HG03095 (cell line): Measurements from ENCODE around the gene DPCD.
"Not testable (repeated sequence)": the region's sequence is repeated elsewhere in the genome, so short reads cannot be mapped to it uniquely, and the experiment has no call there.

Source experiments
- ATAC-seq: cut with Tn5 transposase; IDR thresholded peaks from one replicate; pipeline ENCODE4 v1.9.1; 2021; ENCODE audit warnings: moderate library complexity; ENCODE audit not compliant: unreplicated experiment

DPCD gene

DNA sequence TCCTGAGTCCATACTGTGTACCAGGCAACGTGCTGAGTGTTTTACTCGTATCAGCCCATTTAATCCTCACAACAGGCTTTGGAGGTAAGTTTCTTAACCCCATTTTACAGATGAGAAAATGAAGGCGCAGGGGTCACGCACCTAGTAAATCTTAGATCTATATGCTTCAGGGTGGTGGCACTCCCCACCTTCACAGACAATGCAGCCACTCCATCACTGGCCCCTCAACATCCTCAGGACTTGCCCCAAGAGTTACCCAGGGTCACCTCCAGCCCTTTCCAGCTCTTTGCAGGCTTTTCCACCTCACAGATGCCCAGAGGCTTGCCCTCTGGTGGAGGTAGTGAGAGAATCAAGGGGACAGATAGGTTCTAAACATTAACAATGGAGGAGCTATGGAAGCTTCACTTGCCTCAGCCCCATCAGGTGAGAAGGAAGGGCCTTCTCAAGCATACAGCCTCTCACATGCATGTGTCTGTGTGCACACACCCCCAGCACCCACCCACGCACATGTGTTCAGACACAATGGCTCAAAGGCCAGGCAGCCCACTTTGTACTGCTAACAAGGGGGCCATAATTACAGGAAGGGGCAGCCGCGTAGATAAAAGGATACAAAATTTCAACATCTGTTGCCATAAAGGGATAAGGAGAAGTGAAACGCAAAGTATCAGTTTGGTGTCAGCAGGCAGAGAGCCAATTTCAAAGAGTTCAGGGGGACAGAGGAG is 29.1 kb downstream of the DPCD start:
- ATAC-seq = no peak

DNA sequence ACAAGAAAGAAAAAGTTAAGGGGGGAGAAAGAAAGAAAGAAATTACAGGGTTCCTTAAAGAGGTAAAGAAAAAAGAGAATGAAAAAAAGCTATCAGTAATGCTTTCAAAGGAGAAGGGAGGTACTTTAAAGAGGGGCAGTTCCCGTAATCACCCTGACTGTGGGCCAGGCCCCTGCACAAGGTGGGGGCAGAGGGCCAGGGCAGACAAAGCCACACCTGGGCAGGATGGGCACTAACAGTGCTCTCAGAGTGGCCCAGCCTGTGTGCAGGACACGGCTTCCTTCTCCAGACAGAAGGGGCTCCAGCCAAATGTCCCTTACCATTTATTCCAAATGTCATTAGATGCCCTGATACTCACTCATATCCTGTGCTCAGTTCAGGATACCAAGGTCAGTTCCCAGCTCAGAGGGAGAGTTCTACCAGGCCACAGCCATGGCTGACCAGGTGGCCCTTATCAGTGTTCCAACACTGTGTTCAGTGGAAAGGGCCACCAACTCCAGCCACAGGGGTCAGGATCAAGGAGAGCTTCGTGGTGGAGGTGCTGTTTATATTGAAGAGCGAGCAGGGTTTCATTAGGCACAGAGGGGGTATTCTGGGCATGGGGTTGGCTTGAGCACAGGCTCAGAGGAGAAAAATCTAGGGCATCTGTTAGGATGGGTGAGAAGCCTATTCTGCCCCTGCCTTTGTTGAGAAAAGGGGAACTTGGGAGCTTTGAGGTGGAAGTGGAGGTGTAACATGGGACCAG is 29.9 kb downstream of the DPCD start:
- ATAC-seq = no peak

DNA sequence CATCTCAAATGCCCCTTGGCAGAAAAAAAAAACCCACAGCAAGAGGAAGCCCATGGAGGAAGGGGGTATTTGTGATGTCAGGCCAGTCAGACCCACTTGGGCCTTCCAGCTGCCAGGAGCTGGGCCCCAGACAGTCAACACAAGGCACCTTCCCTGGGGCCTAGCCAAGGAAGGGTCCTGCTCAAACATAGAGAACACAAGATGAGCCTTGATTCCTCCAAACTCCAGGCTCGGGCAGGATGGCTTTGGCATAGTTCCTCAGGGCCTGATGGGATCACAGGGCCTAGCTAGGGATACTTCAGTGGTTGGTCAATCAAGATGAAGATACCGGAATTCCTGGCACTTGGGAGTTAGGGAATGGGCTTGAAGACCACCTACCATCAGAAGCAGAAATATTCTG is 30.8 kb downstream of the DPCD start:
- no peak for ATAC-seq

DNA sequence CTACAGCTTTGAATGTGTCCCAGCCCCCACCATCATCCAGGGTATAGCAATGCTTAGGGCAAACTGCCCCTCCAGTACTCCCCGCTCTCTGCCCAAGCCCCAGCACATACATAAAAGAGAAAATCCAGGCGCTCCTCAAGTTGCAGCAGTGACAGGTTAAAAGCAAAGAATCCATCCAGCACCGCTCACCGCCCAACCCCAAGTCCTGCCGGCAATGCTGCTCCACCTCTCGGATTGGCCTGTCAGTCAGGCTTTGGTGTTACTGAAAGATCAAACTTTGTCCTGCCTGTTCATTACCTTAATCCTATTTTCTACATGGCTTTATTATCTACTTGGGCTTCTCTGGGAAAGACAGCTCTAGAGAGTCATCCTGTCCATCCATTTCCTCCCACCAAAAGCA is 31.9 kb downstream of the DPCD start:
- no peak for ATAC-seq

DNA sequence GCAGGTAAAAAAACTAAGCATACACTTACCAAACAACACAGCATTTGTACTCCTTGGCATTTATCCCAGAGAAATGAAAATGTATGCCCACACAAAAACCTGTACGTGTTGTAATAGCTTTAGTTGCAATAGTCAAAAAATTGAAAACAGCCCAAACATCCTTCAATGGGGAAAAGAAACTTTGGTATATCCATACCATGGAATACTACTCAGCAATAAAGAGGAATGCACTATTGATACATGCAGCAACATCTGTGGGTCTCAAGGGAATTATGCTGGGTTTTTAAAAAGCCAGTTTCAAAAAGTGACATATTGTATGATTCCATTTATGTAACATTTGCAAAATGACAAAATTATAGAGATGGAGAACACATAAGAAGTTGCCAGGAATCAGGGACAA is 35.4 kb downstream of the DPCD start:
- no peak for ATAC-seq

DNA sequence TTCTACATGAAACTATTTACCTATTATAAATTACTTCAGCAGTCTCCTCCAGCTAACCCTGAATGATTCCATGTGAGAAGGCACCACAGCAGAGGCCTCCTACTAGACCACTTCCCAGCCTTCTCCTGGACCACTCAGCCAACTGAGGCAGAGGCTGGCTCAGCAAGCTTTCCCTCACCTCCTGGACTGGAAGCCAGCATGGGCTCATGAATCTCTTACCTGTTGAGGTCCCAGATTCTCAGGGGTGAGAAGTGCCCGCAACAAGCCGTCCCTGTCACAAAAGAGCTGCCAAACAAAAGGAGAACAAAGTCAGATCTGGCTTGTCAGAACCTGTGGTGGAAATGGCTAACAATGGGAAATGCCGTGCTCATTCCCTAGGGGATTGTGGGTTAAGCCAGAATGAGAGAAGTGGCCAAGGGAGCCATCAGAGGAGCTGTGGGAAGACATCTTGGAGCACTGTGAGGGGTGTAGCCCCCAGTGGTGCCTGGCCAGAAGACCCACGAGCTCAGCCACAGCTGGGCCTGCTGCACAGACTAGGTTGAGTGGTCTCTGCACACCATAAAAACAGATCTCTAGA is 36.5 kb downstream of the DPCD start:
- no peak for ATAC-seq

DNA sequence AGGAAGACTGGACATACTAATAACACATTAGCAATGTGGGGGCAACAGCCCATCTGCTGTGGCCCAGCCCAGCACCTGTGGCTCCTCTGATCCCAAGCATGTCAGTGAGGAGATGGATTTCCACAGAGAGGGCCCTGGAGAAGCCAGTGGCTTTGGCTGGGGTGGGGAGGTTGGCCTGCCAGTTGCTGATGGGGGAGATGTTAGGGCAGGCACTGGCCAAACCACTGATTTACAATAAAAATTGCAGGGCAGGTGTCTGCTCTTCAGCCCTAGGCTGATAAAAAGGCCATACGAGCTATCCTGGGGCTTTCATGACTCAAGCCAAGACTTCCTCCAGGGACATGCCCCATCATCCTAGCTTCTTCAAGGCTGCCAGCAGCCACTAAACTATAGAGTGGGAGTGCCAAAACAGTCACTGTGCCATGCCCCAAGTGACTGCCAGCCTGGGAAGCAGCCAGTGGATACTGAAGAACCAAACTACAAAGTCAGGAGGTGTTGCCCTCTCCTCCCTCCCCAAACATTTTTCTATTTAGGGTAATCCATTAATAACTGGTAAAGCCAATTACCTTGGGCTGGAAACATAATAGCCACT is 37.8 kb downstream of the DPCD start:
- no peak for ATAC-seq

DNA sequence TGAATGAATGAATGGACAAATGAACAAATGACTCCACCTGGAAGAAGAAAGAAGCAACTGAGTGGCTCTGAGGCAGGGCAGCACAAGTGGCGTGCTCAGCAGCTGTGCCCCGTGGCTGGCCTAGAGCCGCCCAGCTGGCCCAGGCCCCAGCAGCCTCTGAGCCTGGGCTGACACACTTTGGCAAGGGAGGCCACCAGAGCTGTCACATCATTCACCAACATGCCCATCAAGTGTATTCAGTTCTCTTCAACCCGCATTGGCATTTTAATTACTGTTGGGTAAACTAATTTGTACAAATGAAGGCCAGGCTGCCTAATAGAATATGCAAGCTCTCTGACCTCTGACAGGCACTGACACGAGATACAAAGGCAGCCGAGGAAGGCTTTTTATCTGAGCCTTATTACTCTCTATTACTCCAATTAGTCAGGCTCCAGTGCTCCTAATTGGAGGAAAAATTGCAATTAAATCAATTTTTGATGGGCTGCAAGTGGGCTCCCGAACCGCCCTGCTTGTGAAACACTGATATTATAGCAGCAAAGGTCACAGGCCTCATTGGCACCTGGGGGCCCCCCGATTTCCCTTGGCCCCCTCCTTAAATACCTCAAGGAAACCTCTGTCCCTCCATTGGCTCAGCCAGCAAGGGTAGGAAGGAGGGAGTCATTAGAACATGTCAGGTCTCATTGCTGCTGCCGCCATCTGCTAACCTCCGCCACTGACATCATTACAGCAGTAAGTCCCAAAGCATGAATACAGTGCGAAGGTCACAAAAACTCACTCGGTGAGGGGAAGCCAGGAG is 41.9 kb downstream of the DPCD start:
- no peak for ATAC-seq

DNA sequence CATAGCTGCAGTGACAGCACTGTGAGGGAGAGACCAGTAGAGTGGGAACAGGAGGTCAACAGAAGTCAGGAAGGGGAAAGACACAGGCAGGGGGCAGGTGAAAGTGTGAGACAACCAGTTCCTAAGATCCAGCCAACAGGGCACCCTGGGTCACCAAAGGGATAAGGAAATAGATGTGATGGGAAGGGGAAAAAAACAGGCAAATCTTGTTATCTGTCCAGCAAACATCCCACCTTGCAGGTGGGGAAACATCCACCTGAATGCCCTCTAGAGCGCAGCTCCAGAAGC is 42.5 kb downstream of the DPCD start:
- no peak for ATAC-seq

DNA sequence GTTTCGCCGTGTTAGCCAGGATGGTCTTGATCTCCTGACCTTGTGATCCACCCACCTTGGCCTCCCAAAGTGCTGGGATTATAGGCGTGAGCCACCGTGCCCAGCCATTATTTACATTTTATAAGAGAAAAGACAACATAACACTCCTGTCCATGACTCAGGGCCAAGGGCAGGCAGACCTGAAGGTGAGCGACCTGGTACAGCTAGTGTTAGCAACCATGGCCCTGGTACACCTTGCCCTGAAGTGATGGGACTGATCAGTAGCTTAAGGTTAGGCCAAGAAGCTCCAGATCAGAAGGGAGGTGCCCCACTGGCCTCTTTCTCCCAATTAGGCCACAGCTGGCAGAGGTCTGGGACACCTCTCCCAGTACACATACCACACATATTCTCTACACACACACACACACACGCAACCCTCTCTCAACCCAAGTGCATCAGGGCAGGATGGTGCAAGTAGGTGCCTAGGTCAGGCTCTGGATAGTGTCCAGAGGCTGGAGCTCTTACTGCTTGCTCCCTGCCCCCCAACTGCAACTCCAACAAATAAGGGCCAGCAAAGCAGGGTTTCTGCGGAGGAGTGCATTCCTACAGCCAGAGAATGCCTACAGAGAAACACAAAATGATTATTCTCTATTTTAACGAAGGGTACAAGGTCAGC is 43.8 kb downstream of the DPCD start:
- no peak for ATAC-seq

DNA sequence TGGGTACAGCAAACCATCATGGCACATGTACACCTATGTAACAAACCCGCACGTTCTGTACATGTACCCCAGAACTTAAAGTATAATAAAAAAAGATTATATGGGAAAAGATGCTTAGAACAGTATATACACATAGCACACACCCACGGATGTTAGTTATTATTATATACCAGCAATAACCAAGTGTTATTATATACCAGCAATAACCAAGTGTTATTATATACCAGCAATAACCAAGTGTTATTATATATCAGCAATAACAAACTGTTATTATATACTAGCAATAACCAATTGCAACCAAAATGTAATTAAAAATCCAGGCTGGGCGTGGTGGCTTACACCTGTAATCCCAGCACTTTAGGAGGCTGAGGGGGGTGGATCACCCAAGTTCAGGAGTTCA is 45.4 kb downstream of the DPCD start:
- ATAC-seq = not testable (repeated sequence)

DNA sequence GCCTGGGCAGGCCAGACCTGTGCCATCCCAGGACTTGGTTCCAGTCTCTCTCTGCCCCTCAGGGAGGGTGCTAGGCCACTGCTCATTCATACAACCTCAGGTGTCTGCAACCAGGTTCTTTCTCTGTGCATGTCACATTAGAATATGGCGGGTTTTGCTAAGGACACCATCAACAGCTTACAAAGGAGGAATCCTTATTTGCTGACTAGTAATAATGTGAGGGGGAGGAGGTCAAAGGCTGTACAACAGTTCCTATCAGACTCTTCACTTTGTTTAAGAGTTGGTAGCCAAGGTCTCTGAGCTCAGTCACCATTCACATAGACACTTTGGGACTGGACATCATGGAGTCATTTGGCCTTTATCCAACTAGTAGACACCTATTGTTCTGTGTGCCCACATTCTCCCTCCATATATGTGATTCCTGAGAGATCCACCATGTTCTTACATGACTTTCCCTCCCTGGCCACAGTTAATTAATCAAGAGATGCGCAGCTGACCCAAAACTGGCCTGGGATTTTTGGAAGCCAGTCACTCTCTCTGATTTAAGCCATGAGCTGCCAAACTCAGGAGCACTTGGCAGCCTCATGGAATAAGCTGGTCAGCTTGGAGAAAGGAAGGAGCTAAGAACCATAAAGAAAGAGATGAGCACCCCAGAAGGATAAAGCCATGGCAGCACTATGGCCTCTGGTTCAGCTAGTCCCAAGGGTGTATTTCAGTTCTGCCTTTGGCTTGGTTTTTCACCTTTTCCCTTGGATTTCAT is 51.2 kb downstream of the DPCD start:
- ATAC-seq = no peak

DNA sequence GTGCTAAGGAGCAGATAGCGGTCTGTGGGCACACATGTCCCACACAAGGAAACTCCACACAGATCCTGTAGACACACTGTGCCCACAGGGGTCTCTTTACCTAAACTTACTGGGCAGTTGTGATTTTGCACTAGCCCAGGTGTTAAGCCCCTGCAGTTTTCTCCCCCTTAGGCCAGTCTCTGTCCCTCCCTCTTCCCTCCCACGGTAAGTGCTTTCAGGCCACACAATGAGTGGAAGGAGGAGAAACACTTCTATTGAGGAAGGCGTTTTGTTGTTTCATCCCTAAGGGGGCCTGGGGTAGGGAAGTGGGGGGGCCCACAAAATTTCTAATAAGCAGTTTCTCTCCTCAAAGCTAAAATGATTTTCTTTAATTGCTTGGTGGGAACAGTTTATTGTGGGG is 55.4 kb downstream of the DPCD start:
- no peak for ATAC-seq

DNA sequence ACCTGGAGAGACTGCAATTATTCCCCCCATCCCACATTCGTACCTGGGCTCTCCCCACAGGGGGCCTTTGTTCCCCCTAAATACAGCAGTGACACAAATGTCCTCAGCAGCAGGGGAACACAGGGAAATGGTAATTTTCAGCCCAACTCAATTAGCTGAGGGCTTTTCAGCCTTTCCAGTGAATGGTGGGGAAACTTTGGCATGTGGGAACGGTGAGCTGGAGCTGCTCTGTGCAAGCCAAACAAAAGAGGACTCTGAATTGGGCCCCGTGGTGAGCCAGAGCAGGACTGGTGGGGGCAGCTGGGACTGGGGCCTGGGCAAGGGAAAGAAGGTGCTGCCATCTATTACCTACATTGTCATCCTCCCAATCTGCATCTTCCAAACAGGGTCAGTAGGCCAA is 55.9 kb downstream of the DPCD start:
- ATAC-seq = no peak

DNA sequence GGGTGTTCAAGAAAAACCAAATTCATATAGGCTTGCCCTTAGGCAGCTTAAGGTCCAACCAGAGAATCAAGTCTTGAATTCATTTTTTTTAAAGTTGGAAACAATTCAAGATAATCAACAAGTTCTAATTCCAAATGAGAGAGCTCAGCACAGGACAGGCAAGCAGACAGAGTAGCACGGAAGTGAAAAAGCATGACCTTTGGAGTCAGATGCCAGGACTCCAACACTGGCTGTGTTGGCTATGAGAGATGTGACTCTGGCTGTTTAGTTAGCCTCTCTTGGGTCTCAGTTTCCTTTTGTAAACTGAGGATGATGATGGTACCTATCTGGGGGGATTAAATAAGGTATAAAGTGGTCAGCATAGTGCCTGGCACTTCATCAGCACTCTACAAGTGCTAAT is 57.5 kb downstream of the DPCD start:
- ATAC-seq = no peak

DNA sequence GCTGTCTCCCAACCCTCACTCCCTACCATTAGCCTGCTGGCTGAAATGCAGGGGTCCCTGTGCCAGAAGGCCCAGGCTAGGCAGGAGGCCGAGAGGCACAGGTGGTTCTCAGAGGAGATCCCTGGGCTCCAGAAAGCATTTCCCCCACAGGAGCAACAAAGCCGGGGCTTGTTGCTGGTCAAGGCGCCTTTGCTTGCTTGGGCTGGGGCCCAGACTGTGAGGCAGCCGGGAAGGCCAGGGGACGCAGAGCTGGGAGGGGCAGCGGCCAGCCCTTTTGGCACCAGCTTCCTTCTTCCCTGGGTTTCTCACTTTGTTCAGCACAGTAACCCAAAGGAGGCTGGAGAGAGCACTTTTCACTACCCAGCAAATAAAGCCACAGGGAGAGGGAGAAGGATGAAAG is 58.2 kb downstream of the DPCD start:
- ATAC-seq = no peak

DNA sequence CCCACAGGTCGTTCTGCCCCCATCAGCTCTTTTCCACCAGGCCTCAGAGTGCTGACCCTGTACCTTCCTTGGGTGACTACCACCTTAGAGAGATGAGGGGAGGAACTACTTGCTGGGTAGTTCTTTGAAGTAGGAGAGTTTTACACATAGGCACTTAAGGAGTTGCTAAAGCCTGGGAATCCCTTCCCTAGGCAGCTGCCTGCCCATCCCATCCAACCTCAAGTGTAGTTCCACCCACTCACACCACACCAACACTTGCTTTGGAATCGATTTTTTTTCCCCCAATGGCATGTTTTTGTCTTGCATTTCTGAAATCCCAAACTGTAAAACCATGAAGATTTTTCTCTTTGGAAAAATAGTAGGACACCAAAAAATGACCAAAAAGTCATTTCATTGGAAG is 59.1 kb downstream of the DPCD start:
- ATAC-seq = no peak

DNA sequence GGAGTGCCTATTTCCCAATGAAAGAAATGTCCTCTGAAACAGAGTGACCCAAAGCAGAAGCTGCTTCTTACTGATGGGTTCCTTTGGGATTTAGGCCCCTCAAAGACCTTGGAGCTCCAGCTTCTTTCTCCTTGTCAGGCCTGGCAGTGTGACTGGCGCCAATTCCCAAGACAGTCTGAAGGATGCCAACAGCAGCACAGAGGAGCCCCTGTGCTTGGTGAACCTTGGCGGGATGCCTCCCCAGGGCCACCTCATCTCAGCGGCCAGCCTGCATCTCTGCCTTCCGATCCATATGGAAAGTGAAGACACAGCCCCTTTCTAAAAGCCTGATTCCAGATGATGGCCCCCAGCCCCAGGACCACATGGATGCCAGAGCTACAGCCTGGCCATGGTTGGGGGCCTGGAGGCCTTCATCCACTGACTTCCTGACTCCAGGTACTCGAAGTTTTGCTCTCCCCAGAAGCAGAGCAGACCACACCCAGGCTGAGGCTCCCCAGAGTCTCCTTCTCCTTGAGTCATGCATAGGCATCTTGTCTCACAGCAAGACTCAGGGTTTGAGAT is 61.5 kb downstream of the DPCD start:
- no peak for ATAC-seq

DNA sequence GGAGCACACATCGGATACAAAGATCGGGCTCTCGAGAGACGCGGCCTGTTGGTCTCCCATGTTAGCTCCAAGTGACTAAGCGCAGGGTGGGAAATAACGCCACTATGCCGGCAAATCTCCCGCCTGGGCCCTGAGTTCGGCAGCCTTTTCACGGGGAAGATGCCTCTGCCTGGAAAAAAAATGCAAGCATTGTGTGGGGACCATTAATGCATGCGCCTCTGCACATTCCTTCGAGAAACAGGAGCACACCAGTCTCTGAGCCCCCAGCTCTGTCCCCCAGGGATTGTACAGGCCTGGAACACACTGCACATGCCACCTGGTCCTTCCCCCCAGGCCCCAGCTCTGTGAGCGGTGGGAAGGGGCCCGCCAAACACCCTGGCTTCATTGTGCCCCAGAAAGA is 62.7 kb downstream of the DPCD start:
- ATAC-seq = no peak

DNA sequence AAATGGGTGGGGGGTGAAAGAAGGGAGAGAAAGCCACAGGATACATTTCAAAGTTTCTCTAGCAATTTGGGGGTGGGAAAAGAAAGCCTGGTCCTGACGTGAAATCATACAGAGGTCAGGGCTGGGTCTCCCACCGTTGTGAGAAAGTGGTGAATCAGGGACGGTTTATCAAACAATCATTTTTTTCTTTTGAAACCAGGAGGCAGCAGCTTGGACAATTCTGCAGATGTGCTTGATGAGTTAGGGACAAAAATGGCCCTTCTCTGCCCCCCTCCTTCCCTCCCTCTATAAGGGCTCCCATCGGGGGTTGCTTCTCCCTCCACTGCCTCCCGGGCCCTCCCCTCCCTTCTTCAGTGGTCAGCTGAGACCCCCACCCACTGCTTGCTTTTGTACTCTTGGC is 63.2 kb downstream of the DPCD start:
- ATAC-seq = no peak
